OCI-LY3 (cell line): ENCODE measurements around the gene MGST2.

Experiments used
- EZH2phosphoT487 ChIP-seq: fragments of 200-600 bp; shearing (Covaris generic); IDR thresholded peaks from 2 replicates; pipeline ENCODE4 v1.6.1; 2018; ENCODE audit warnings: antibody characterized with exemption, mixed run types, low read depth
- TF ChIP-seq, protein P1 (sequence below): fragments of 200-600, 300-600 bp; sonication (generic); IDR thresholded peaks from 2 replicates; pipeline ENCODE4 v1.5.1; 2014; ENCODE audit warnings: antibody characterized with exemption, low read length, low read depth

DNA sequence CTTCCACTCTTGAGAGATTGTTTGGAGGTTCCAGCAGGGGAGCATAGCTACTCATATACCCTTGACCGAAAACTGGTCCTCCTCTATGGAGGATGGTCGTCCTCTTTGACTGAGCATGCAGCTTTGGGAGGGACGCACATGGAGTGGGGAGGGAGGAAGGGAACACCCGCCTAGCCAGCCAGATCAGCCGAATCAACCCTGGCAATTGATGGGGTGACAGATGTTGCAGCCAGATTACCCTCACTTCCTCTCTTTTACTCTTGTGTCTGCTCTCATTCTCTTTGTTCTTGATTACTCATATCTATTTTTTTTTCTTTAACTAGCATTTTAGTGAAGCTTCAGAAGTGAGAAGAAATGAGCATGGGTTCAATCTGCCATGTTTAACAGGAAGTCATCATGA lies 19.6 kb downstream of the MGST2 start:
- TF ChIP-seq, protein P1, sequence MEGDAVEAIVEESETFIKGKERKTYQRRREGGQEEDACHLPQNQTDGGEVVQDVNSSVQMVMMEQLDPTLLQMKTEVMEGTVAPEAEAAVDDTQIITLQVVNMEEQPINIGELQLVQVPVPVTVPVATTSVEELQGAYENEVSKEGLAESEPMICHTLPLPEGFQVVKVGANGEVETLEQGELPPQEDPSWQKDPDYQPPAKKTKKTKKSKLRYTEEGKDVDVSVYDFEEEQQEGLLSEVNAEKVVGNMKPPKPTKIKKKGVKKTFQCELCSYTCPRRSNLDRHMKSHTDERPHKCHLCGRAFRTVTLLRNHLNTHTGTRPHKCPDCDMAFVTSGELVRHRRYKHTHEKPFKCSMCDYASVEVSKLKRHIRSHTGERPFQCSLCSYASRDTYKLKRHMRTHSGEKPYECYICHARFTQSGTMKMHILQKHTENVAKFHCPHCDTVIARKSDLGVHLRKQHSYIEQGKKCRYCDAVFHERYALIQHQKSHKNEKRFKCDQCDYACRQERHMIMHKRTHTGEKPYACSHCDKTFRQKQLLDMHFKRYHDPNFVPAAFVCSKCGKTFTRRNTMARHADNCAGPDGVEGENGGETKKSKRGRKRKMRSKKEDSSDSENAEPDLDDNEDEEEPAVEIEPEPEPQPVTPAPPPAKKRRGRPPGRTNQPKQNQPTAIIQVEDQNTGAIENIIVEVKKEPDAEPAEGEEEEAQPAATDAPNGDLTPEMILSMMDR: no peak
- no peak for TF ChIP-seq EZH2phosphoT487
